Activated CD4-positive, alpha-beta T cell treated with anti-CD3 and anti-CD28 coated beads for 24 hours (primary cell): Measurements from ENCODE around the gene OPCML.

Source experiments
- DNase-seq, 2 donors: peaks; one replicate each; pipeline ENCODE4 v3.0.0-alpha.2; 2020; ENCODE audit warnings: low read depth in 2 of 2

The OPCML gene

DNA sequence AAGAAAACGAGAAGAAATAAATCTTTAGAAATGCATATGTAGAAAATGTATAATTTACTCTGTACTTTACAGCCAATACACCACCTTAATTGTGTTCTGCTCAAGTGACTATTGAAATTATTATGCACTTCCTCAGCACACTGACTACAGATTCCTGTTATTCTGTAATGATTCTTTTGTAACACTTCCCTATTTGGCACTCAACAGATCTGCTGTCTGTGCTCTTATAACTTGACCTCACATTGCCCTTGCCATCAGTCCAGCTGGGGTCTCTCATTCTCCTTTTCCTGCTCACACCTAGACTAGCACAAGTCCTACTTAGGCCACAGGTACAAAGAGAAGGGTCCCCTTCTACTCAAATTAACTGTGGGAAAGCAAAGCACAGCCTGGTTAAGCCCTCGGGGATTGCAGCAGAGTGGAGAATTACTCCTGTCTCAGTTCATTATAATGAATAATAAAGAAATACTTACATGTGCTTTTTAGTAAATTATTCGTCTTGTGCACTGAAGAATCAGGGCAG is 860.4 kb downstream of the OPCML start:
- DNase-seq, result no peak

- no peak for DNase-seq
Observed at GRCh38 chr11:132670921-132671675, 861.2 kb downstream of the OPCML start.

- no peak for DNase-seq
Observed at GRCh38 chr11:132669949-132670348, 862.4 kb downstream of the OPCML start.

GRCh38 chr11:132665205-132665604 is 867.1 kb downstream of the OPCML start:
- no peak for DNase-seq

GRCh38 chr11:132658696-132659095 is 873.6 kb downstream of the OPCML start:
- no peak for DNase-seq

- no peak for DNase-seq
Observed at GRCh38 chr11:132658004-132658403, 874.3 kb downstream of the OPCML start.

GRCh38 chr11:132655187-132655855 is 877.0 kb downstream of the OPCML start:
- no peak for DNase-seq

GRCh38 chr11:132653237-132653636 is 879.1 kb downstream of the OPCML start:
- no peak for DNase-seq

GRCh38 chr11:132650969-132651720 is 881.2 kb downstream of the OPCML start:
- no peak for DNase-seq

- no peak for DNase-seq
Observed at GRCh38 chr11:132649277-132649676, 883.0 kb downstream of the OPCML start.

- DNase-seq, result no peak
Observed at GRCh38 chr11:132648851-132649250, 883.5 kb downstream of the OPCML start.

DNA sequence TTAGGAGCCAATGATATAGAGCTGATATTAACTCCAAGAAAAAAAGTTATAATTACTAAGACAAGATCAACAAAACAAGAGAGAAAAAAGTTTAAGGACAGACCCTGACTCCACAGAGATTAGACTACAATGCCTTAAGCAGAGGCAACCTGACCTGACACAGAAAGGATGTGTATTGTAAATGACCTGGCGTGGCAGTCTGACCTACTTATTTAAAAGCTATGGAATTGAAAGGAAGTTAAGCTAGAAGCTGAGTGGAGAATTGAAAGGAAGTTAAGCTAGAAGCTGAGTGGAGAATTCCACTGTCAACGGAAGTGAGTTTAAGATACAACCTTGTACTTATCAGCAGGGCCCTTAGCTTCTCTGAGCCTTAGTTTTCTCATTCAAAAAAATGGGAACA is 885.4 kb downstream of the OPCML start:
- DNase-seq, result no peak

- no peak for DNase-seq
Observed at GRCh38 chr11:132644520-132645239, 887.6 kb downstream of the OPCML start.

- no peak for DNase-seq
Observed at GRCh38 chr11:132643239-132643638, 889.1 kb downstream of the OPCML start.

GRCh38 chr11:132640952-132641351 is 891.3 kb downstream of the OPCML start:
- DNase-seq, result no peak

GRCh38 chr11:132639986-132640385 is 892.3 kb downstream of the OPCML start:
- no peak for DNase-seq

GRCh38 chr11:132639403-132639802 is 892.9 kb downstream of the OPCML start:
- no peak for DNase-seq

DNA sequence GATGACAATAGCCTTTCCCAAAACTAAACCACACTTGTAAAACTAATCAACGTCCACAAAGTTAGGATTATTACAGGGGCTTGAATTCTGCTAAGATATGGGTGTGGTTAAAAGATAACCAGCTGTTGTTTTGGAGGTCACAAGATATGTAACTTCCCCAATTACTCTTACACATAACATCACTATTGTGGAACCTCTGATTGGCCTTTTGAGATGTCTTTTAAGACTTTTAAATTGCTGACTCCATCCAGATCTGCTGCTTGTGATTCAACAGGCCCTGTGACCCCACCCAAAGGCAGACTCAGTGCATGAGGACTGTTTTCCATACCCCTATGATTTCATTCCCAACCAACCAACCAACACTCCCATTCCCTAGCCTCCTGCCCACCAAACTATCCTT is 893.9 kb downstream of the OPCML start:
- DNase-seq, result no peak

DNA sequence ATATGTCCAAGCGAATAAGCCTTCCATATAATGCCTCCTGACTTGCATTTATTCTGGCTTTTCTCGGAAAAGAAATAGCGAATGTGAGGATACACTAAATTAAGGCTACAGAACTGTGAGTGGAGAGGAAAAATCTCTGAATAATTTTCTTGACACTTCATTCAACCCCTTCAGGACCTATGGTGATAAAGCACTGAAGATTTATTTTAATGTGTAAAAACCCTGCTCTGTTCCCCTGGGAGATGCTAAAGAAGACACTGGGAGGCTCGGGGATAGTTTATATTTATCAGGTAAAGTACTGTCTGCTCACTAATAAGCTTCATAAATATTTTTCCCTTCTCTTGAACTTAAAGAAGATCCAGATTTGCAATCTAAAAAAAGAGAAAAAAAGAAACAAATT is 895.8 kb downstream of the OPCML start:
- no peak for DNase-seq

DNA sequence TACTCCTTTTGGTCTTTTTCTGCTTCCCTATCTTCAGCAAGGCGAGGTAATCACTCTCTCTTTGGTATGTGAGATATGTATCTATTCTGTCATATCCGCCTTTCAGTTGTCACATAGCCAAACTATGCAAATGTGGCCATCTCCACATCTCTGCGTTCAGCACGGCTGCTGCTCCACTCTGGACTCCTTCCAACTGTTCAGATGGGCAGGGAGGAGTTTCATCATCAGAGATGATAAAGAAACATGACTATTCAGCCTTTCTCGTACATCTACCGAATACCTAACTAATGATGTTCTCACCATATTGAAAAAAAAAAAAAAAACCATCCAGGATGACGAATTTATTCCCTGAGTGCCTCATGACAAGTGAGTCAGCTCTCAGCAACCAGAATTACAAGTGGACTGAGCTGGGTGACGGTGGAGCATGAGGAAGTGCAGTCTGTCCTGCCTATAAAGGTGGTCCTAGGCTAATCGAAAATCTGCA is 899.6 kb downstream of the OPCML start:
- no peak for DNase-seq

GRCh38 chr11:132631989-132632388 is 900.3 kb downstream of the OPCML start:
- no peak for DNase-seq

GRCh38 chr11:132627981-132628380 is 904.3 kb downstream of the OPCML start:
- DNase-seq, result no peak
